SKM-1 (cell line): ENCODE results near the gene FXYD4.

Experiments
- DNase-seq: peaks from one replicate; lab custom pipeline; 2025; ENCODE audit not compliant: unreplicated experiment; lab: John Stamatoyannopoulos, UW

FXYD4 gene

GRCh38 chr10:43343126-43343525 lies 28.3 kb upstream of the FXYD4 start:
- no peak for DNase-seq

DNA sequence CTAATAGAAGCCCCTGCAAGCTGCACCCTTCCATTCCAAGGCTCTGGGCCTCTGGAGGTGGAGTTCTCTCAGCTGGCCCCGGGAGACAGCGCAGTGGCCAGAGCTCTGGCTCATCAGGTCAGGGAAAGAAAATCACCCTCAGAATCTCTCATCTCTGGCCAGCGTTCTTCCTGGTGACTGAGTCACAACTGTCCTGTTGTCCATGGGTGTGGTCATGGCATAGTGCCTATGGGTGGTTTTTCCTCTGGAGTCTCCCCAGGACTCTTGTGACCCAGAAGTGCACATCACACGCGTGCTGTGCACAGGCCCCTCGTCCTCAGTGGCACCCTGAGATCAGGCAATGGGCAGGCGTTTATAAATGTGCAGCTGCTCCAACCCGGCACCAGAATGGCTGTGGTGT lies 27.4 kb upstream of the FXYD4 start:
- DNase-seq = no peak

DNA sequence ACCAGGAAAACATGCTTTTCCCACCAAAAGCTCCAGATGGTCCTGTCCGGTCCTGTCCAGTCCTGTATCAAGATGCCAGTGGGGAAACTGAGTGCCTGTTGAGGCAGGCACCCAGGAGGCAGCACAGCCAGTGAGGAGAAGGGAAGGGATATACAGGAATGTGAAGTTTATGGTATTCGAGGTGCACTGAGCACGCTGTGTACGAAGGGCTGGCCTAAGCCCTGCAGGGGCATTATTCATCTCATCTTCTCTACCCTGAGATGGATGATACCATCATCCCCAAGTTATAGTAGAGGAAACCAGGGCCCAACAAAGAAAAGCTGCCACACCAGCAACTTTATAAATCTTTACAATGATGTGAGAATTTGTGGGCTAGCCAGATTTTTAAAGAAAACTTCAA lies 23.4 kb upstream of the FXYD4 start:
- no peak for DNase-seq

DNA sequence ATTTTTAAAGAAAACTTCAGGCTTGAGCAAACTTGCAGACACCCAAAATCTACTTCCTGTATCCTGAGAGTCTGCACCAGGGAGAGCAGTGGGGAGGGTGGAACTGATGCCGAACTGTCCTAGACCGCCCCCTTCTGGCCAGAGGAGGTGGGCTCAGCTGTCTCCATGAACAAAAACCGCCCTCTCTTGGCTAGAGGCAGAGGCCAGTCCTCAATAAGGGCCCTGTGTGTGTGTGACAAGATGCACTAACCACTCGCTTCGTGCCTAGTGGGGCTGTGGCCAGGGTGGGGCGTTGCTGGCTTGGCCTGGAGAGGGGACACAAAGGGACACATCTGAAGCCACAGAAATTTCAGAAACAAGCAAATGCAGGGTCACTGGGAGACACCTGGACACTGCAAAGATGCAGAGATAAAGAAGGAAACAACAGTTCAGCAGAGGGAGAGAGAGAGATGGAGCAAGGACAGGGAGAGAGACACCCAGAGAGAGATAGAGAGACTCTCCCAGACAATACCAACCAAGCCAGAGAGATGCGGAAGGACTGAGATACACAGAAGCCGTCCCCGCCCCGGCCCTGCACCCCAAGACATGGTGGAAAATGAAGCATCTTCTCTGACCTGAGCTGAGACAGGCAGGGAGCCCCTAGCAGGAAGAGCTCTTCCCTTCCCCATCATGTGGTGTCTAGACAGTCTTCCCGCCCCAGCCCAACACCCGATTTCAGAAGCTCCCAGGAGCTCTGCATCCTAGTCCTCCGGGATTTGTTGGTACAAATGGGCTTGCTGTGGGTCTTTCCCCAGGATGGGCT lies 22.7 kb upstream of the FXYD4 start:
- DNase-seq = peak; percentile 79

GRCh38 chr10:43350156-43350555 lies 21.3 kb upstream of the FXYD4 start:
- no peak for DNase-seq

DNA sequence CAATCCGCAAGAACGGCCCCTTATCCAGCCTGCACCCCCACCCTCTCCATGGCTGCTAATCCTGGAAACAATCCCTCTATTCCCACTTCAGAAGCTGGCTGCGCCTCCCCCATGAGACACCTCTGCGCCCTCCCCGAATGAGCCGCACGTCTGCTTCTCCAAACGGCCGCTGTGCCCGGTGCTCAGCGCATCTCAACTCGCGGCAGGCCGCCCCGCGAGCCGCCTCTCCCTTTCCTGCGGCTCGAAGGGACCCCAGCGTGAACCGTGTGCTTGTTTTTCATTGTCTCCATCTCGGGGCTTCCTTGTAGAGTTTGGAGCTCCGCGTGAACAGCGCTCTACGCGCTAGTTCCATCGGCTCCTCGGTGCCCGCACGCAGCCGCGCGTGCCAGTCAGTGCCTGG lies 20.8 kb upstream of the FXYD4 start:
- no peak for DNase-seq

GRCh38 chr10:43351301-43351700 lies 20.1 kb upstream of the FXYD4 start:
- DNase-seq = no peak

DNA sequence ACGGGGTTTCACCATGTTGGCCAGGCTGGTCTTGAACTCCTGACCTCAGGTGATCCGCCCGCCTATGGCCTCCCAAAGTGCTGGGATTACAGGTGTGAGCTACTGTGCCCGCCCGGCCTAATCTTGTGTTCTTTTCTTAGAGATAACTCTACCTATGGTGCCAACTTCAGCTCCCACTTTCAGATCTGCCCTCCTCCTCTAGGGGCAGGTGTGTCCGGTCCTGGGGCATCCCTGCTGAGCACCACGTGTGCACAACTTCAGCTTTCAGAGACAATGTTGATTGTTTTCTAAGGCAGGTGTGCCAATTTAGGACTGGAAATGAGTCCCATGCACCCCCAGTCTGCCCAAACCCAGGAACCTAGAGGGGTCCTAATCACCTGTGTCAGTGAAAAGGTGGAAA lies 18.5 kb upstream of the FXYD4 start:
- no peak for DNase-seq

- no peak for DNase-seq
Measured at GRCh38 chr10:43353495-43354329, 17.7 kb upstream of the FXYD4 start.

DNA sequence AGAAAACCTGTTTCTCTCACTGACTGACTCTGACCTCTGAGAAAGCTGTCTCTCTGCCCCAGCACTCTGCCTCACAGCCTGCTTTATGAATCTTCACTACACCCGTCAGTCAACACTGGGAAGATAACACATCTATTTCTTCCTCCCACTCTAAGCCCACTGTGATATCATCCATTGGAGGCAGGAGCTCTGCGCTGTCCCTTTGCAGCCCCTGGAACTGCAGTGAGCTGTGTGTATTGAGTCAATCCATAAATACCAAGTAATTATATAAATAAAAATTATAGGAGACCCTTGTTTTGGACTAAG lies 17.2 kb upstream of the FXYD4 start:
- DNase-seq = no peak

DNA sequence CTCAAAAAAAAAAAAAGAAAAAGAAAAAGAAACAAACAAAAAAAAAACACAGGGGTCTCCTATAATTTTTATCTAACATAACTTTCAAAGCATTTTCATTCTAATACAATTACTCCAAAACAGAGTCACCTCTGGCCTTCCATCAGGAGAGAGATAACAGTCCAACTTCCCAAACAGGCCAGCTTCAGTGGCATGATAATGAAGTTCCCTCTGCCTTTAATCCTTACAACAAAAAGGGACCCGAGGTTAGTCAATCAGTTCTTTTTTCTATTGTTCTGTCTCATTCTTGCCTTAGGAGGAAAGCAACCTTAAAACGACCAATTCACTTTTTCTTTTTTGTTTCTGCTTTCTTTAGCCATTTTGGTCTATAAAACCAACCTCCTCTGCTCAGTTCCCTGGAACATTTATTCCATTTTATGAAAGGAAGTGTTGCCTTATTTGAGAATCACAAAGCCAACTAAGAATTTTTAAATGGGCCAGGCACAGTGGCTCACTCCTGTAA lies 16.5 kb upstream of the FXYD4 start:
- no peak for DNase-seq

GRCh38 chr10:43355749-43356371 lies 15.6 kb upstream of the FXYD4 start:
- no peak for DNase-seq

- no peak for DNase-seq
Measured at GRCh38 chr10:43360086-43360485, 11.3 kb upstream of the FXYD4 start.

DNA sequence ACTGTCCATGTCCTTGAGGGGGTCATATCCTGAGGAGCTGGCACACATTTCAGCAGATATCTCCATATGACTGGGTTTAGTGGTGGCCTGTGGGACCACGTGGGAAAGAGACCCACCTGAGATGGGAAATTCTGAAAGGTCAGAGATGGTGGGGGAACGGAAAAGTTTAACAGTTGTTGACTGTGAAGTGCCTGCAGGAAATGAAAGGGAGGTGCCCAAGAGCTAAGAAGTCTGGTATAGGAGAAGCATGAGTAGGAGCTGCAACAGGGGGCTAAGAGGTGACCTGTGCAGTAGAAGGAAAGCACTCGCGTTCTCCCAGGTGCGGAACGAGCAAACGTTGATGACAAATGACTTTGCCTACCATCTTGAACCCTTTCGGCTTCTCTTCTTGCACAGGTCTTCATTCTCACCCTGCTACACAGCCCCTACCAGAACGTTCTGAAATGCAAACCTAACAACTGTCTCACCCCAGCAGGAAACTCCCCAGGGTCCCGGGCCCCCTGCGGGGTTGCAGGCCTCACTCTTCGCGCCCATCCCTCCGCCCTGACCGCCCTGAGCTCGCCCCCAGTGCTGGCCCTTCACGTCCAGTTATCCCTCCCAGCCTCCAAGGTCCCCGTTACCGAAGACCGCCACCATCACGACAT lies 9.8 kb upstream of the FXYD4 start:
- DNase-seq = no peak

GRCh38 chr10:43362191-43362839 lies 9.1 kb upstream of the FXYD4 start:
- peak; percentile 33 for DNase-seq

GRCh38 chr10:43365001-43365400 lies 6.4 kb upstream of the FXYD4 start:
- DNase-seq = no peak

DNA sequence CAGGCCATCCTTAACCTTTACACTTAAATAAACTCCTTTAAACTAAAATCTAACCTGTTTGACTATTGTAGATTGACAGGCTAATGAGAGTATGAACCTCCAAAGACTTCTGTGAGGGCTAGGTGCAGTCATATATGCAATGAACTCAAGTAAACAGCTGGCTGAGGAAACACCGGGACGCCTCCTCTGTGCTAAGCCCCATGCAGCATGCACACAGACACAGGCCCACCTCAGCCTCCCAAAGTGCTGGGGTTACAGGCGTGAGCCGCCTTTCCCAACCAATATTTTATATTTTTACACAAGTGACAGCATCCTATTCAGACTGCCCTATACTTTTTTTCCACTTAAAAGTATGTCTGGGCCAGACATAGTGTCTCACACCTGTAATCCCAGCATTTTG lies 1.5 kb upstream of the FXYD4 start:
- no peak for DNase-seq

DNA sequence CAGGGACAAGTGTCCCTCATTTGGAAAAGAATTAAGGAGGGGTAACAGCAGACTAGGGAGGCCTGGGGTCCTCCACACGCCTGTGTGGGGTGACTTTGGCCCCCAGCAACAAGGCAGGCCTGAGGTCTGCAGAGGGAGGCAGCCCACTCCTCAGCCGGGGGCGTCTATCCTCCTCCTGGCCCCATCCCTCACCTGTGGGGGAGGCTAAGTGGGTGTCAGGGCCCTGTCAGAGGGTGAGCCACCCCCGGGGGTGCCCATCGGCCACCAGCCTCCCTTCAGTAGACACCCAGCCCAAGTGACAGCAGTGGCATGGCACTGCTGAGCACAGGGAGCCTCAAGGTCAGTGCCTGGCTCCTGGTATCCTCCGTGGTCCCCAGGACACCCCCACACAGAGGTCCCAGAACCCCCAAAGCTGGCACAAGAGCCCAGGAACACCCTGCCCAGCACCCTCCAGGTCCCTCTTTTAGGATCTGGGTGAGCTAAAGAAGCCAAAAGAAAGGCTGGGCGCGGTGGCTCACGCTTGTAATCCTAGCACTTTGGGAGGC lies 693 bp upstream of the FXYD4 start:
- no peak for DNase-seq

- DNase-seq = no peak
Measured at GRCh38 chr10:43372765-43373361, 1.4 kb downstream of the FXYD4 start.

DNA sequence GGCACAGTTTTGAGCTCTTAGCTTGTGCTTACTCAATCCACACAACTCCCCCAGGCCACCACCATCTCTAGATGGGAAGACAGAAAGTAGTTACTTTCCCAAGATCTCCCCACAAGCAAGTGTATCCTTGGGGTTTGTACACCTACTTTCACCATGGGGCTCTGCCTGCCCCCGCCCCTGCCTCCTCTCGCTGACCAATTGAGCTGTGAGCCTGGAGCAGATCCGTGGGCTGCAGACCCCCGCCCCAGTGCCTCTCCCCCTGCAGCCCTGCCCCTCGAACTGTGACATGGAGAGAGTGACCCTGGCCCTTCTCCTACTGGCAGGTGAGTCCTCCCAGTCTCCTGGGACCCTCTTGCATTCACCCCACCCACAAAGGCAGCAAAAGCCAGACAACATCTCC lies 2.0 kb downstream of the FXYD4 start:
- DNase-seq = no peak
